HG03558 (cell line): Measurements from ENCODE around the gene SUCNR1.
"Not testable (repeated sequence)": the region's sequence is repeated elsewhere in the genome, so short reads cannot be mapped to it uniquely, and the experiment has no call there.

ENCODE experiments used
- ATAC-seq: cut with Tn5 transposase; IDR thresholded peaks from one replicate; pipeline ENCODE4 v1.9.1; 2021; ENCODE audit warnings: moderate number of reproducible peaks; ENCODE audit not compliant: unreplicated experiment; ENCODE audit errors: extremely low read depth

SUCNR1 gene

GRCh38 chr3:151927915-151928525 is 54.6 kb downstream of the SUCNR1 start:
- ATAC-seq: not testable (repeated sequence)

- ATAC-seq: no peak
Observed at GRCh38 chr3:151931171-151931570, 57.7 kb downstream of the SUCNR1 start.

DNA sequence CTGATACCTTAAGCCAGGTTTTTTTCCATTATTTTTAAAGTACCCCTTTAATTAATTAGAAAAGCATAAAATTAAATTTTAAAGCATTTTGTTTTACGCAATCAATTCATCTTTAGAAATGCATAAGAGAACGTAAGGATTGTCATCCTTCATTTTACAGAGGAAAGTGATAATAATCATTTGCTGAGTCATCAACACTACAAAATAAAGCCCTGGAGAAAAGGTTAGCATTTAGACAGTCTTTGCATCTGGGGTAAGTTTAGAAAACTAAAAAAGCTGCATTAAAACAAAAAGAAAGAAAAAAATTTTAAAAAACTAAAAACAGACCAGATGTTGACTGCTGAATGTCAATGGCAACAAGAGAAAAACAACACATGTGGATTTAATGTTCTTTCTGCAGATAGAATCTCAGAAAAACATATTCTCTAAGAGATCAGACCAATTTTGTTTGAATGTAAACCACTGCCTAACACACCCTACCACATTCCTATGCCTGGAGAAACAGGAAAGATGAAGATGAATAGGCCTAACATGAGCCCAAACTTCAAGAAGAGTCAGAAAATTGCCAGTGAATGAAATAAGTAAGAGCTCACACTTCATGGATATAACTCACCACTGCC is 59.9 kb downstream of the SUCNR1 start:
- ATAC-seq: no peak
